GM23338 (cell line): Measurements from ENCODE around the gene KRTAP10-9. TPM values are rescaled to one million over a fixed set of nuclear protein-coding genes. Genes with fewer than 3 reads are reported as not detected.

Experiments
- ATAC-seq: fragments of 200-7000 bp; cut with Tn5 transposase; 3 replicates; pipeline ENCODE4 v1.9.1; 2020
- DNase-seq: peaks from one replicate; pipeline ENCODE4 v3.0.0-alpha.2; 2015; ENCODE audit warnings: low spot score
- H2AFZ ChIP-seq: fragments of 200-600 bp; sonication (generic); 2 replicates; pipeline ENCODE4 v1.8.0; 2016; ENCODE audit warnings: antibody characterized with exemption, mild to moderate bottlenecking, moderate library complexity
- H3F3A ChIP-seq: fragments of 200-600 bp; sonication (generic); replicated peaks from 2 replicates; pipeline ENCODE4 v1.8.0; 2017; ENCODE audit warnings: antibody characterized with exemption, mixed run types, low read depth
- H3K27ac ChIP-seq: fragments of 200-600 bp; sonication (generic); 2 replicates; pipeline ENCODE4 v1.6.1; 2016; ENCODE audit warnings: low read depth
- H3K27me3 ChIP-seq: fragments of 200-600 bp; sonication (generic); 2 replicates; pipeline ENCODE4 v1.8.0; 2016; ENCODE audit warnings: mild to moderate bottlenecking, mixed run types, moderate library complexity; ENCODE audit not compliant: insufficient read depth
- H3K36me3 ChIP-seq: fragments of 200-600 bp; sonication (generic); 2 replicates; pipeline ENCODE4 v1.8.0; 2016; ENCODE audit warnings: mild to moderate bottlenecking; ENCODE audit not compliant: insufficient read depth
- H3K4me1 ChIP-seq: fragments of 200-600 bp; sonication (generic); 2 replicates; pipeline ENCODE4 v1.8.0; 2016; ENCODE audit warnings: mild to moderate bottlenecking, moderate library complexity; ENCODE audit not compliant: insufficient read depth
- H3K4me2 ChIP-seq: fragments of 200-600 bp; sonication (generic); 2 replicates; pipeline ENCODE4 v1.7.1; 2017; ENCODE audit warnings: mixed run types
- H3K4me3 ChIP-seq: fragments of 200-600 bp; sonication (generic); 2 replicates; pipeline ENCODE4 v1.6.1; 2016; ENCODE audit warnings: mixed run types
- H3K79me2 ChIP-seq: fragments of 200-600 bp; sonication (generic); replicated peaks from 2 replicates; pipeline ENCODE4 v1.8.0; 2017; ENCODE audit warnings: mild to moderate bottlenecking; ENCODE audit not compliant: insufficient read depth
- H3K9me2 ChIP-seq: fragments of 200-600 bp; sonication (generic); 2 replicates; pipeline ENCODE4 v1.8.0; 2017; ENCODE audit not compliant: insufficient read depth
- H4K20me1 ChIP-seq: fragments of 200-600 bp; sonication (generic); replicated peaks from 2 replicates; pipeline ENCODE4 v1.8.0; 2017; ENCODE audit warnings: mild to moderate bottlenecking; ENCODE audit not compliant: insufficient read depth
- H3K27ac Mint-ChIP-seq: 2 replicates; pipeline ENCODE4 v1.8.0; 2020; ENCODE audit warnings: inconsistent platforms, mild to moderate bottlenecking, moderate library complexity, mixed read lengths
- H3K27me3 Mint-ChIP-seq: 3 replicates; pipeline ENCODE4 v1.8.0; 2022; ENCODE audit warnings: low read depth, mild to moderate bottlenecking, moderate library complexity, mixed read lengths, inconsistent platforms; ENCODE audit not compliant: insufficient read depth, poor library complexity
- H3K36me3 Mint-ChIP-seq: 3 replicates; pipeline ENCODE4 v1.8.0; 2021; ENCODE audit warnings: low read depth, mild to moderate bottlenecking, inconsistent platforms, moderate library complexity, mixed read lengths
- H3K4me1 Mint-ChIP-seq: 3 replicates; pipeline ENCODE4 v1.8.0; 2020; ENCODE audit warnings: mild to moderate bottlenecking, inconsistent platforms, mixed read lengths
- H3K4me3 Mint-ChIP-seq: 3 replicates; pipeline ENCODE4 v1.8.0; 2021; ENCODE audit warnings: moderate library complexity, mild to moderate bottlenecking, inconsistent platforms, mixed read lengths
- H3K9me3 Mint-ChIP-seq: 3 replicates; pipeline ENCODE4 v1.8.0; 2020; ENCODE audit warnings: moderate library complexity, mild to moderate bottlenecking, inconsistent platforms, mixed read lengths
- CREB1 ChIP-seq: fragments of 250-450 bp; sonication (Bioruptor Pico); IDR thresholded peaks from 2 replicates; pipeline ENCODE4 v1.5.0; 2020; ENCODE audit warnings: low read depth, mild to moderate bottlenecking, moderate library complexity
- EZH2 ChIP-seq: fragments of 200-600 bp; sonication (generic); IDR thresholded peaks from one replicate; pipeline ENCODE4 v1.8.0; 2017; ENCODE audit warnings: antibody characterized with exemption, mild to moderate bottlenecking, low read depth; ENCODE audit not compliant: unreplicated experiment
- EZH2phosphoT487 ChIP-seq: fragments of 200-600 bp; sonication (generic); IDR thresholded peaks from one replicate; pipeline ENCODE4 v1.8.1; 2018; ENCODE audit warnings: antibody characterized with exemption; ENCODE audit not compliant: unreplicated experiment
- JUNB ChIP-seq: IDR thresholded peaks from one replicate; pipeline ENCODE4 v1.6.1; 2016; ENCODE audit warnings: antibody characterized with exemption; ENCODE audit not compliant: unreplicated experiment
- NANOG ChIP-seq: IDR thresholded peaks from 2 replicates; pipeline ENCODE4 v1.6.1; 2016; ENCODE audit warnings: antibody characterized with exemption, borderline replicate concordance
- ZNF114 ChIP-seq: fragments of 250-450 bp; sonication (Bioruptor Pico); IDR thresholded peaks from 2 replicates; pipeline ENCODE4 v1.5.0; 2020; ENCODE audit warnings: mild to moderate bottlenecking, moderate library complexity
- polyA plus RNA-seq: library from polyadenylated mRNA; unstranded; fragments of >200 nt; fragmentation: Nextera tagmentation; extraction: Ambion mirVana; gene quantifications from 2 replicates; pipeline ENCODE4 v1.2.1, GENCODE V29; 2016
- total RNA-seq: library from RNA; depleted of rRNA; stranded (reverse); fragments of >200 nt; shearing (Covaris generic); gene quantifications from 2 replicates; pipeline ENCODE4 v1.2.3, GENCODE V29; 2014
- TF ChIP-seq, protein P1 (sequence below), 2 experiments: fragments of 200-600 bp in 1 of 2; sonication (generic) in 1 of 2; conservative IDR thresholded peaks; 2 replicates each; pipeline versions ENCODE4 v1.5.1 to v1.6.1; 2016 to 2017; ENCODE audit warnings: antibody characterized with exemption in 2 of 2, low read depth in 2 of 2, mild to moderate bottlenecking in 2 of 2, moderate library complexity in 1 of 2

The KRTAP10-9 gene
- total and polyA plus RNA-seq, 2 experiments from 2014 or later: not detected

- H3K9me3 Mint-ChIP-seq: peaks cover 20% of the 10 kb centered on the region
- TF ChIP-seq, protein P1, sequence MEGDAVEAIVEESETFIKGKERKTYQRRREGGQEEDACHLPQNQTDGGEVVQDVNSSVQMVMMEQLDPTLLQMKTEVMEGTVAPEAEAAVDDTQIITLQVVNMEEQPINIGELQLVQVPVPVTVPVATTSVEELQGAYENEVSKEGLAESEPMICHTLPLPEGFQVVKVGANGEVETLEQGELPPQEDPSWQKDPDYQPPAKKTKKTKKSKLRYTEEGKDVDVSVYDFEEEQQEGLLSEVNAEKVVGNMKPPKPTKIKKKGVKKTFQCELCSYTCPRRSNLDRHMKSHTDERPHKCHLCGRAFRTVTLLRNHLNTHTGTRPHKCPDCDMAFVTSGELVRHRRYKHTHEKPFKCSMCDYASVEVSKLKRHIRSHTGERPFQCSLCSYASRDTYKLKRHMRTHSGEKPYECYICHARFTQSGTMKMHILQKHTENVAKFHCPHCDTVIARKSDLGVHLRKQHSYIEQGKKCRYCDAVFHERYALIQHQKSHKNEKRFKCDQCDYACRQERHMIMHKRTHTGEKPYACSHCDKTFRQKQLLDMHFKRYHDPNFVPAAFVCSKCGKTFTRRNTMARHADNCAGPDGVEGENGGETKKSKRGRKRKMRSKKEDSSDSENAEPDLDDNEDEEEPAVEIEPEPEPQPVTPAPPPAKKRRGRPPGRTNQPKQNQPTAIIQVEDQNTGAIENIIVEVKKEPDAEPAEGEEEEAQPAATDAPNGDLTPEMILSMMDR (conservative IDR thresholded peaks at IDR 0.05; ENCODE audit: low read depth in 2 of 2): no peak
- no peak for TF ChIP-seq NANOG
- no peak for TF ChIP-seq CREB1 (CRISPR knock-in tag)
- no peak for TF ChIP-seq EZH2
- no peak for TF ChIP-seq ZNF114 (CRISPR knock-in tag)
- Histone ChIP-seq H3K27me3 (no peaks in the 10 kb centered on the region), H2AFZ (no peak overlapping the region), H3K9me2 (no peaks in the 10 kb centered on the region), H3K4me3 (no peak overlapping the region), H4K20me1 (no peaks in the 10 kb centered on the region), H3K36me3 (no peaks in the 10 kb centered on the region), H3K4me1 (no peaks in the 10 kb centered on the region), H3K4me2 (no peak overlapping the region), H3K79me2 (no peaks in the 10 kb centered on the region), H3K27ac (no peak overlapping the region), H3F3A (no peaks in the 10 kb centered on the region)
- DNase-seq (no peak), ATAC-seq (peak; percentile 12; the same call in 1 of the 3 replicates)
- peaks cover 10% of the 10 kb centered on the region for H3K4me1 Mint-ChIP-seq
- H3K4me3 Mint-ChIP-seq: no peak overlapping the region
- H3K36me3 Mint-ChIP-seq: peaks cover 8% of the 10 kb centered on the region; the same call in 2 of the 3 replicates
- peaks cover 9% of the 10 kb centered on the region for H3K27me3 Mint-ChIP-seq
- H3K27ac Mint-ChIP-seq: no peak overlapping the region
Observed at GRCh38 chr21:44648557-44649311, 21.8 kb downstream of the KRTAP10-9 start.

DNA sequence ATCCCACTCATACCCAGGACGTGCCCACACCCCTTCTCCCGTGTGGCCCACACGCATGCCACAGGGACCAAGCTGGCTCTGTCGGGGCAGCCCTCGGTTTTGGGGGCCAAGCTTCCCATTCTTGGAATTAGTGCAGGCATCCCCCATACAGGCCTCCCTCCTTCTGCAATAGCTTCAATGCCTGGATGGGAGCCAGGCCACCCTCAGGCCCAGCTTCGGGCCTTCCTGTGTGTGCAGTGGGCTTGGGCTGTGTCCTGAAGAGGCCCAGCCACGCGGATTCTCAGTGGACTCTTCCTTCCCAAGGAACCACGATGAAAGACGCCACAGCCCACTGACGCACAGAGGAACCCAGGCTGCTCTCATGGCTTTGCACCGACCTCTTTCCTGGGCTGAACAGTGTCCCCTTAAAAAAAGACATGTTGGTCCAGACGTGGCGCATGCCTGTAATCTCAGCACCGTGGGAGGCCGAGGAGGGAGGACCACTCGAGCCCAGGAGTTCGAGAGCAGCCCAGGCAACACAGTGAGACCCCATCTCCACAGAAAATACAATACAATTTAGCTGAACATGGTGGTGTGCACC lies 22.7 kb downstream of the KRTAP10-9 start:
- H3F3A ChIP-seq: no peaks in the 10 kb centered on the region
- H3K4me1 ChIP-seq: no peaks in the 10 kb centered on the region
- no peak overlapping the region for H3K27ac ChIP-seq
- Mint-ChIP-seq H3K4me3 (no peak overlapping the region), H3K27me3 (peaks cover 9% of the 10 kb centered on the region), H3K36me3 (peaks cover 6% of the 10 kb centered on the region; the same call in 2 of the 3 replicates), H3K4me1 (peaks cover 10% of the 10 kb centered on the region), H3K9me3 (peaks cover 13% of the 10 kb centered on the region), H3K27ac (no peak overlapping the region)
- no peak for TF ChIP-seq EZH2phosphoT487
- TF ChIP-seq JUNB: no peak
- TF ChIP-seq, protein P1 (conservative IDR thresholded peaks at IDR 0.05; ENCODE audit: low read depth in 2 of 2): 0 out of 4 replicates have a peak, but pooled peaks of 1 of the 2 experiments have one; percentile 4
- no peak overlapping the region for H3K4me3 ChIP-seq
- no peak for DNase-seq
- no peak for ATAC-seq
- H3K27me3 ChIP-seq: no peaks in the 10 kb centered on the region
- no peak overlapping the region for H2AFZ ChIP-seq
- no peaks in the 10 kb centered on the region for H3K9me2 ChIP-seq
- H3K36me3 ChIP-seq: no peaks in the 10 kb centered on the region
- no peaks in the 10 kb centered on the region for H3K79me2 ChIP-seq
- H3K4me2 ChIP-seq: no peak overlapping the region
- H4K20me1 ChIP-seq: no peaks in the 10 kb centered on the region
